Stimulated activated CD8-positive, alpha-beta memory T cell treated with anti-CD3 and anti-CD28 coated beads, Interleukin-12 subunit alpha, Interleukin-12 subunit beta, amount 100 ng/mL, for 4 hours (primary cell): Measurements from ENCODE around the gene HOXC10.

Experiments
- DNase-seq: peaks from one replicate; pipeline ENCODE4 v3.0.0-alpha.2; 2020; ENCODE audit warnings: low read depth

The HOXC10 gene

DNA sequence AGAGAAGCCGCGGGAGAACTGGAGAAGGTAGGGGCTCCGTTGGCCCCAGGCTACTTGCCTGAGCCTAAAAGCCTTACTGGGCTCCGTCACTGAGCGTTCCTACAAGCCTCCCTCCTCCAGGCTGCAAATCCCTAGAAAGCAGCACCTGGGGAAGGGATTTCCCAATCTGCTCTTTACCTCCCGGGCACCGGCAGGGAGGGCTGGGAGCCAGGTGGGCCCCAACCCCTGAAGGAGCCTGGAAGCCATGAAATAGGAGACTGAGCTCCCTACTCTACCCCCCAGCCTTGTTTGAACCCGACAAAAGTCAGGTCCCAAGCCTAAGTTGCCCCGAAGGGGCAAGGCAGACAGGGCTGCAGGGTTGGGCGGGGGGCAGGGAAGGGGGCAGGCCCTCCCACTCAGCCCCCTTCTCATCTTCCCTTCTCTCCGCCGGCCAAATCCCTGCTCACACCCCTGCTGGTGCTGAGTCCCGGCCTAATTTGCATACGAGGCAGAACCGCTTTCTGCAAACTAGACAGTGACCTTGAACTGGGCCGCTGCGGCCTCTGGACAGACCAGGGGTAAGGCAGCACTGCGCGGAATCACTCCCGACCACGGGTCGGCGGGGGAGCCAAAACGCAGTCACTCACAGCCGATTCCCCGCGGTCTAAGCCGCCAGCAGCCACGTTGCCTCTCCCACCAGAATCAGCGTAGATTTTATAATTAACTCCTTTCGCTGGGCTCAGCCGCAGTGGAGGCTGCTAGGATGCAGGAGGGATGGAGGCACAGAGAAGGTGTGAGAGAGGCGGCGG lies 34.0 kb upstream of the HOXC10 start:
- no peak for DNase-seq

DNA sequence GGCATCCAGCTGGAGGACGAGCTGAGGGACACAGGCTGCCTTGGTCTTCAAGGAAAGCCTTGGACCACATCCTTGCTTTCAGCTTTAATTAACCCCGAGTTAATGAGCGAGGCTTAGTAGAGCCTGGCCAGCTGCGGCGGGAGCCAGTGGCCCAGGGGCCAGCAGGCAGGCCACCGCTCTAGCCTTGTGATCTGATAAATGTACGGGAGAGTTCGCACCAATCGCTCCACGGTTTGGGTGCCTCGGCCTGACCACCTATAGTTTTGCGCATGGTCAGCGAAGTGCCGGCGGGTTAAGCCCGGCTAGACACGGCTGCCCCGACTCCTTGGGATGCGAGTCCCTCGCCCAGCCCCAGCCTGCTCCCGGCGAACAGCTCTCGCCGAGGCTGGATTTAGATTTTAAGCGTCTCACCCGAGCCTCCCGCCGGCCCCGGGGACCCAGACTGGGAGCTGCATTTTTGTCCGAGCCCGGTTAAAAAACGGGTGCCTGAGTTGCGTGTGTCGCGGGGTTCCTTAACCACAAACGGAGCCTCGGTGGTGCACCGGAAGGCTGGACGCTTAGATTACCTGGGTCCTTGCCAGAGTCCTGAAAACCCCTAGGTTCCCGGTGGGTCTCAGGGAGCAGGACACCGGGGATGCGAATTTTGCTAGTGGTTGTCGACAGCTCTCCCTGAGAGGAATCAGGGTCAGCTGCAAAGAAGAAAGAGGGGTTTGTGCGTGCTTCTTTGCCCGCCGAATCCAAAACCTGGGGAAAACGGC lies 33.2 kb upstream of the HOXC10 start:
- no peak for DNase-seq

DNA sequence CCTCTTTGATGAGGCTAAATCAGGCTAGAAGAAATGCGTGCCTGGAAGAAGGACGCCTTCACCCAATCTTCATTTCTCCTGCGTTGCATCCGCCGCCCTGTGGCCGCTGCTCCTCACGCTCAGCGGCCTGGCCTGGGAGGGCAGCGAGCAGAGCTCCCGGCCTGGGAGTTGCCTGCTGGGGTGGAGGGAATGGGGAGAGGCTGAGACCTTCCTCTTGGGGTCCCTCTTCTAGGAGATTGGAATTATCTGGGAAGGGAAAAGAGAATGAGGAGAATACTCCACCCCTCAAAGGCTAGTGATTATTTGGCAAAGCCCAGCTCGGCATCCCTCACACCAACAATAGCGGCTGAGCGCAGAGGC lies 32.6 kb upstream of the HOXC10 start:
- DNase-seq: no peak

DNA sequence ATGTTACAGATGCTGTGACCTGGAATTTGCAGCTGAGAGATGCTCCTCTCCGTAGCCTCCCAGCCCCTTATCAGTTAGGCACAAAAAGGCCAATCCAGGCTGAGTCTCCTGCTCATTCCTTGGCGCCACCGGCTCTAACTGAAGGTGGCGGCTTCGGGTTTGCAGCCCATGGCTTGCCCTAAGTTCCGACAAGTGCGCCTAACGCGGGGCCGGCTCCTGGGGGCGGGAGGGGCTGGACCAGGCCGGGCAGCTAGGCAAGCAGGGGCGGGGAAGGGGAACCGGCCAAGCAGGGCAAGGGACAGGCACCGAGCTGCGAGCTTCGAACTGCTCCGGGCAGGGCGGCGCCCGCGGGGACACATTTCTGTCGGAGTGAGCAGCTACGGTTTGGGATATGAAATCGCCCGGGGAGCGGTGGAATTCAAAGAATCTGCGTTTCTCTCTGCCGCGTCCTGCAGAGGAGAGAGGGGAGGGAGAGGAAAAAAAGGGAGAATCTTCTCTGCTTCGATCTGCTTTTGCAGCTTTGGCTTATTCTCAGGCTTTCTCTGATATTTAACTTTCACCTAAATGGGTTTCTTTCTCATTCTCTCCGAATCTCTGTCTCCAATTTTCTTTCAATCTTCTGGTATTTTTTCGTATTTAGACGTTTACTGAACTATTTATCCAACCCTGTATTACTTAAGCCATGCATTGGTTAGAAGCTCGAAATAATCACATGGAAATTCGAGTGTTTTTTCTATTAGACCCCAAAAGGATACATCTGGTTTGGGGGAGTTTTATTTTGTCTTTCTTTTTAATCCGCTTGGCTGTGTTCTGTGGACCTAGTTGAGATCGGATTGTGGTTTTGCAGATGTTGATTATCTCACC lies 31.8 kb upstream of the HOXC10 start:
- no peak for DNase-seq

DNA sequence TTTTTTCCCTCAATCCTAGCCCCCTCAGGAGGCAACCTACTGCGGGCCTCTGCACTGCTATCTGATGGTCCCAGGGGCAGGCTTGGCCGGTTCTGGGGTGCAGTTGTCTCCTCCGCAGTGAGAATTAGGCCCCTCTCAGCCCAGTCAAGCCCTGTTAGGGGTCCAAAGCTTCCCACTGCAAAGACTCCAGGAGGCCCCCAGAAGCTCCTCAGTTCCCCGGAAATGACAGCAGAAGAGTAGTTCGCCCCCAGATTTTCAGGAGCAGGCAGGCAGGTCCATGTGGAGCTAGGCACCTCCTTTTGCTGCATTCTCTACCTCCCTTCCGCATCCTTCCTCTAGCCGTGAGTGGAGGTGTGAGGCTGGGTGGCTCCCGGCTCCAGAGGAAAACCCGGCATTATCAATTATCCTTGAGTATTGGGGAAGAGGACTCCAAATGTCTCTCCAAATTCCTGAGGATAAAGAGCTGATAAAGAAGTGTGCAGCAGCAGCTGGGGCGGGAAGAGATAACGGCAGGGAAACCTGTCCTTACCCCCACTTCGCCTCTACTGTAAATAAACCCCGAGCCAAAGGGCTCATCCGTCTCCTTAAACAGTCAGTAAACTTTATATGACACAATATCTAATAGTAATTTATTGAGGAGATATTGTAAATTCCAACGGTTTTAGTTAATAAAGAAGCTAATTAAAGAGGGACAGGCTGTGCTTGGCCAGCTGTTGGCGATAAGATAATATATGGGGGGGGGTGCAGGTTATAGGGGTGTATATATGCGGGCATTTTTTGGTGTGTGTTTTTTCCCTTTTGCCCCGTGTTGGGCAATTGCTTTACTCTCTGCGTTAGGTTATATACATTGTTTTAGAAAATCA lies 30.9 kb upstream of the HOXC10 start:
- no peak for DNase-seq

DNA sequence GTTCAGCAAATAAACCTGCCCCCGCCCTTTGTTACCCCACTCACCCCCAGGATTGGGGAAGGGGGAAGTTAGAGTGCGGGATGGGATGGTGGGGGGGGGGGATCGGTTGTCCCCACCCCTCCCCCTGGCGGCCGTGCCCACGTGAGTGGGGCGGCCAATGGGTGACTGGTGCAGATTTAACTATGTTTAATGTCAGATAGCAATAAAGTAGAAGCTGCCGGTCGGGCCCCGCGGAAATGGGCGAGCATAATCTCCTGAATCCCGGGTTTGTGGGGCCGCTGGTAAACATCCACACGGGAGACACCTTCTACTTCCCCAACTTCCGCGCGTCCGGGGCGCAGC lies 30.3 kb upstream of the HOXC10 start, which contains the start of gene HOXC12:
HOXC12 (plus strand) TSS at position 210 of the 342 bp plus-strand sequence; CDS start at position 237, 27 bp downstream.
- no peak for DNase-seq

DNA sequence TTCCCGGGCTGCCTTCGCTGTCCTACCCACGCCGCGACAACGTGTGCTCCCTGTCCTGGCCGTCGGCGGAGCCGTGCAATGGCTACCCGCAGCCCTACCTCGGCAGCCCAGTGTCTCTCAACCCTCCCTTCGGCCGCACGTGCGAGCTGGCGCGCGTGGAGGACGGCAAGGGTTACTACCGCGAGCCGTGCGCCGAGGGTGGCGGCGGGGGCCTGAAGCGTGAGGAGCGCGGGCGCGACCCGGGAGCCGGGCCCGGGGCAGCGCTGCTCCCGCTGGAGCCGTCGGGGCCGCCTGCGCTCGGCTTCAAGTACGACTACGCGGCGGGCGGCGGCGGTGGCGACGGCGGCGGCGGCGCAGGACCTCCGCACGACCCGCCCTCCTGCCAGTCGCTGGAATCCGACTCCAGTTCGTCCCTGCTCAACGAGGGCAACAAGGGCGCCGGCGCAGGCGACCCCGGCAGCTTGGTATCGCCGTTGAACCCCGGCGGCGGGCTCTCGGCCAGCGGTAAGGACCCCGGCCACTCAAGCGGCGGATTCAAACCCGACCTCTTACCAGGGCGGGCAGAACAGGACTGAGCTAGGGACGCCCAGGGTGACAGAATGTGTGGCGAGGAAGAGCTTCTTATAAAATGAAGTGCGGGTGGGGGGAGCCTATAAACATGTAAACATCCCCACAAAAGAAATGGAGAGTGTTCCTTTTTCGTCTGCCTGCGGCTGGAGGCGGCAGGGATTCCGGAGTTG lies 29.7 kb upstream of the HOXC10 start:
- DNase-seq: no peak

DNA sequence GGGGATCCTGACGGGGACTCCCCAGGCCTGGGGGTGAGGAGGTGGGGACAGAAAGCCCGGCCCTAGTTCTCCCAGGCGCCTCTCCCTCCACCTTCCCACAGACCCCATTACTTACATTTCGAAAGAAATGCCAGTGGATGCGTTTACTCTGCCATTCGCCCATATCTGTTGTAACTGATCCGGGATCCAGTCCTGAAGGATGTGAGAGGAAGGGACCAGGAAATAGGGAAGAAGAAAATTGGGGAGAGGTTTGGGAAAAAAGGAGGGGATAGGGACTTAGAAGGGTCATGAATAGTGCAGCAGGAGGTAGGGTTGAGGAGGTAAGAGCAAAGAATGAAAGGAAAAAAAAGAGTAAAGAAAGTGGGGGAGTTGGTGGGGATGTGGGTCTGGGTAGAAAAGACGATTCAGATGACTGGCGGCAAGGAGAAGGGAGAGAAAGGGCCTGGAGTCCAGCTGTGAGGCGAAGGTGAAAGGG lies 29.1 kb upstream of the HOXC10 start:
- DNase-seq: no peak

DNA sequence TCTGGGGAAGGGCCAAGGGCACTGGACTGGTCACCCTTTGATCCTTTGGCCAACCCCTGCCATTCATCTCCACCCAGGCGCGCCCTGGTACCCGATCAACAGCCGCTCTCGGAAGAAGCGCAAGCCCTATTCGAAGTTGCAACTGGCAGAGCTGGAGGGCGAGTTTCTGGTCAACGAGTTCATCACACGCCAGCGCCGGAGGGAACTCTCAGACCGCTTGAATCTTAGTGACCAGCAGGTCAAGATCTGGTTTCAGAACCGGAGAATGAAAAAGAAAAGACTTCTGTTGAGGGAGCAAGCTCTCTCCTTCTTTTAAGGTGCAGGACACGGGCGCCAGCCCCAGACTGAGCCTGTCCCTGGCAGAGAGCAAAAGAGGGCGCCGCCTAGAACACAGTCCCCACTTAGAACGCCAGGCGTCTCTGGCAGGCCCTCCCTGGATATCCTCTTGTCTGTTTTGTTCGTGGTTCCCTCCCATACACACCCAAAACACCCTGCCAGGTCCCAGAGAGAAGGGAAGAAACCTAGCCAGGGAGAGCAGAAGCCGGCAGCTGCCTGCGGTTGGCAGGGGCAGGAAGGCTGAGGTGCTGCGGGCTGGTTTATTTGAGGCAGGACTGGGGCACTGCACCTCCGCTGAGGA lies 28.6 kb upstream of the HOXC10 start:
- no peak for DNase-seq

DNA sequence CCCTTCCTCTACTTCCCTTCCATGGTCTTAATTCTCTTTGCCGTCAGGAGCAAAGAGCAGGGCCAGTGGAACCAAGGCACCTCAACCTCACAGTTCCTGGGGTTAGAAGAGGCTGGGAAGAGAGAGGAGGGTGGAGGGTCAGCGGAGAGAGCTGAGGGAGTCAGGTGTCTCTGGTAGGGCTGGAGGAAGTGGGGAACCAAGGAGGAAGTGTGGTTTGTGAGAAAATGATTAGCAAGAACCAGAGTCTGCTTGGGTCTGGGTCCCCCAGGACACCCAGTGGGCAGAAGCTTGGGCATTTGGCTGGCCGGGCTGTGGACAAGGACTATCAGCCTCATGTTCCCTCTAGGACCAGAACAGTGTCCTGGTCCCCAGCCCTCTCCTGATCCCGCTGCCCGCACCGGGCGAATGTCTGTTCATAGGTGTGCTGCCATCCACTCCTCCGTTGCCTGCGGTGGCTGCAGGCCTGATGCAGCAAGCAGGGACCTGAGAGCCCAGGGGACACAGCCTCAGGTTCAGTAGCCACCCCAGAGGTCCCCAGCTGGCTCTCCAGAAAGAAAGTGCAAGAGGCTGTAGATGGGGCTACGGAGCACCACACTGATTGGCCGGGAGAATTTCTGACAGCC lies 27.9 kb upstream of the HOXC10 start:
- DNase-seq: no peak

DNA sequence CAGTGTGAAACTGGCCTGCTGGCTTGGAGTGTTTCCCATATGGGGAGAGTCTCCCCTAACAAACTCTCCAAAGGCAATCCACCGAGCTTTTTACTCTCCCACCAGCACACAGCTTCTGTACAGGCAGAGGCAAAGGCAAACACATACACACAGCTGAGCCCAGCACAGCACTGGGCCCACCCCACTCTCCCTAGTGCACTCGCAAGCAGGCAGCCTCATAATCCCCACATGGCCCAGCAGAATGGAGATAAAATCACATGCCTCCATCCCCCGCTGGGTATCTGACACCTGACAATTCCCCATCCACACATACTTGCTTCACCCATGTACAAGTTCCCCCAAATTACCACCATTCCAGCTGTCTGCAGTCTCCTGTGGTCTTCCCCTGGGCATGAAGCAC lies 26.8 kb upstream of the HOXC10 start:
- no peak for DNase-seq

DNA sequence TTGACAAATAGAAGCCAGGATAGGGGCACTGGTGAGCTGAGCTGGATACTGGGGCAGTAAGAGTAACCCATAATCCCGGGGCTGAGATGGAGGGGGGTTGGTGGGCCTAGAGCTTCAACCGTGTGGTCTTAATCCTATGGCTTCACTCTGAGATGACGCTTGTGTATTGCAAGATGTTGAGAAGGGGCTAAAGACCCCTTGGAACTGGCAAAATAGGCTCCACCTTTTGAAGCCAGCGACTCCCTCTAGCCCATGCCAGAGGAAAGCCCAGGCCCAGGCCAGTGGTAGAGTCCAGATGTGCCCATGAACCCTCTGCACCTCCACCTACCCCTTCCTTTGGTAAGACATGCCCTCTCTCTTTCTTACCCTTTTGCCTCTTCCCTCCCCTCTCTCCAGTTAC lies 25.6 kb upstream of the HOXC10 start:
- DNase-seq: no peak

DNA sequence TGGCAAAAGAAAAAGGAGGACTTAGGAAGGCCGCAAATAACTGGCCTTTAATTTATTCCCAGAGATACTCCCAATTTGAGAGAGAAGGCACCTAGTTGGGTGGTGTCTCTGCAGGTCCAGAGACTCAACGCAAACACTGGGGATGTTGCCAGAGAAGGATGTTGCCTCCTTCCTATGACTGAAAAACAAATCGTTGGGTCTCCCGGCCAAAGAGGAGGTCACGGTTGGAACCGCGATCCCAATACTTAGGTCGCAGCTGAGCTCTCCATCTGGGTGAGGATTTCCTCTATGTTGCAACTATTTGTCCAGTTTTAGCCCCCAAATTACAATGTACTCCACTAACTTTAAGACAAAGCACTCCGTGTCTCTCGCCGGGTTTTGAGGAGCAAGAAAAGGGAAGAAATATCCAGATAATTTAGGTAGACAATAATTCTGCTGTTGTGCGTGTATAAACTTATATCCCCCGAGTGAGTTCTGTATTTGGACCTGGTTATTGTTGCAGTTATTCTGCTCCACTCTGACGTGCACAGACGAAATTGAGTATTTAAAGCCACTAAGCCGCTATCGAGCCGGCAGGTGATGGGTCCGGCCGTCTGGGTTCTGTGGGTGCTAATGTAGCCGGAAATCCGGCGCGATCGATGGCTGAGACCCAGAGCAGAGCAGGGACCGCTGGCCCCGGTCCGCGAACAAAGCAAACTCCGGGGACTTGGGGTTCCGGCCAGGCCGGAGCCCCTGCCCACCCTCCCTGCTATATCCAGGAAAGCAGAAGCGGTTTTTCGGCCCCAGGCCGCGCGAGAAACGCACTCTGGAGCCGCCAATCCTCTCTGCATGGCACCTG lies 24.5 kb upstream of the HOXC10 start:
- no peak for DNase-seq

DNA sequence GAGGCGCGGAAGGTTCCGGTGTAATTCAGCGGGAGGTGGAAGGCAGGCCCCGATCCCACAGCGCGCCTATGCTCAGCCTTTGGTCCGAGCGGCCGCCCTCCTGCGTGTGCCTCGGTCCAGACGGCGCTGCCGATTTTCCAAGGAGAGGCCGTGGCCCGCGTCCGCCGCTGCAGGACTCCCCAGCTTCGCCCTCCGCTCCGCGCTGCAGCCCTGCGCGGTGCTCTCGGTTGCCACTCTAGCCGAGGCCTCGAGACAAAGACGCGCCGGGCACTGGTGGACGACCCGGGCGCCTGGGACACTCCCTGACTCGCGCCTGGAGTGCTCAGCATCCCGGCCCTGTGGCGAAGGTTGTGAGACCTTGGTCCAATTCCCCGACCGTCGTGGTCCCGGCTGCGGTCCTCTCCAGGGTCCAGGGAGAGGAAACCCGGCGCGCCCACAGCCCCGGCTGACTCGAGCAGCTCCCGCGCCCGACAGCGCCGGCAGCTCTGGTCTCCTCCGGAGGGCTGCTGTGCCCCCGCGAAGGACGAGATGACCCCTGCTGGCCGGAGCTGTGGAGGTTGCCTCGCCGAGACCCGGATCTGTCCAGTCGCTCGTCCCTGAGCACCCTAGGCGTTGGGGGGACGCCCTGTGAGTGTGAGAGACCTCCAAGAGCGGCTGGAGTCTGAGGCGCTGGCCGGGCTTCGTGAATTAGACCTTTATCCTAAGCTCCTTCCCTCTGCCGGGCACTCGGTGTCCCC lies 23.8 kb upstream of the HOXC10 start:
- no peak for DNase-seq

DNA sequence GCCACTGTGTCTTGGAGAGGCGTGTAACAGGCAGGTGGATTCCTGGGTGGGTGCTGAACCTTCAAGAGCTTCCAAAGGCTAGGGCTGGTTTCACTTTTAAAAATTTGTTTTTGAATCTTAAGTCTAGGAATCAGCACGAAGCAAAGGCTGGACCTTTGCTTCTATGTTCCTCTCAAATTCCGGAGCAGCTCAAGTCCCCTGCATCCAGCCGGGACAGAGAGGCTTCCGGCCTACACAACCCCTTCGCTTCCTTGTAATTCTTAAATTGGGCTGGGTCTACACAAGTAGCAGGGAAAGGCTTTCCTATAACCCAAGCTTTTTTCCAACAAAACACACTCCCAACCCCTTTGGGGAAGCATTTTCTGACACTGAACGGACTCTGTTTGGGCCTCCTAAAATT lies 21.9 kb upstream of the HOXC10 start:
- no peak for DNase-seq

DNA sequence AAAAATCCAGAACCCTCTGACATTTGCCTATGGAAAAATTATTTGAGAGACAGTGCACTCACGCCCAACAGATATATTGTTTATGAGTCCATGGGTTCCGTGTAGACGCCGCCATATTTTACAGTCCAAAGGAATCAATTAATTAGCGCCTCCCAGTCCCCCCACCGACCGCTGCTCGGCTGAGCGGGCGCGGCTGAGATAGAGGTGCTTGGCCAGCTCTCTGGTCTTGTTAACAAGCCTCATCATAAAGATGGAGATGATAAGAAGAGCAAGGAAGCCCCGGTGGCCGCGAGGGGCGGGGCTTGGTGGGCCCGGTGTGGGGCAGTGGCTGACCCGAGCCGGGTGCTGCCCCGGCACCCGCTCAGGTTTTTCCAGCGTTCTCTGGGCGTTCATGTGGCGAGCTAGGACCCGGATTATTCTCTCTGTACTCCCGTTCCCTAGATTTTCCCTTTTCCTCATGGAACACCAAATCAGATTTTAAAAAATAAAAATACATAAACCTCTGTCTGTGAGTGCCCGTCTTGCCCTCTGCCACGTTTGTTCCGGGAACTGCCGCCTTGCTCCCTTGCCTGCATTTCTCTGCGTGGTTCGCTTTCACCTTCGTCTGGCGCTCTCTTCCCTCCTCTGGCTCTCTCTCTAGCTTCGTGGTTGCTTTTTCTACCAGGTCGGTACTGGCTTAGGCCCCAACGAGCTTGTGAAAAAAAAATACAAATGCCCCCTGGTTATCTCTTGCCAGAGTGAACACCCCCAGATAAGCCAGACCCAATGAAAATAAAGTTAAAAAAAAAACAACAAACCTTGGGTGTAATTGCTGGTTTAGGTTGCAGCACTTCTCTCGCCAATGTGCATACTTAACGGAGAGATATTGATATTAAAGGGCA lies 21.3 kb upstream of the HOXC10 start:
- no peak for DNase-seq

DNA sequence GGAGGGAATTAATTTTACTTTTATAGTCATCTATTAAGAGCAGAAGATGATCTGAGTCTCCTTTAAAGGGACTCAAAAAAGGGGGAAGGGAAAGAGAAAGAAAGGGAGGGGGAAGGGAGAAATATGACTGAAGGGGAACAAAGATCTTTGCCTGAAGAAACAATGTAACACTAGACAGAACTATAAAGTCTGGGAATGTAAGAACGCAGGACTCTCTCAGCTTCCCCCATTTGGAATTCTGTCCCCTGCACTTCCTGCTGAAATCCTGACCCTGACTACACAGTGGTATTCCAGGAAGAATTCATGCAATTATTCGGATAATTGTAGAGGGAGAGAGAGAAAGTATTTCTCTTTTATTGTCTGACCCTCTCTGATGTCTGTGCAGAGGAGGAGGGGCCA lies 20.6 kb upstream of the HOXC10 start:
- no peak for DNase-seq
